Erythroblast (primary cell): ENCODE measurements around the gene ARHGAP5.

Experiments
- GATA1 ChIP-seq: IDR thresholded peaks from 2 replicates; pipeline ENCODE4 v1.6.1; 2011; ENCODE audit warnings: low read depth, mild to moderate bottlenecking, control low read depth, low read length, moderate library complexity
- POLR2A ChIP-seq: IDR thresholded peaks from 2 replicates; pipeline ENCODE4 v1.6.1; 2011; ENCODE audit warnings: mild to moderate bottlenecking, low read length

GRCh38 chr14:32110548-32110896 is 33.4 kb downstream of the ARHGAP5 start:
- no peak for TF ChIP-seq POLR2A
- TF ChIP-seq GATA1 = no peak
